ENCODE measurements around the gene SEMA3E. TPM values are rescaled to one million over a fixed set of nuclear protein-coding genes. Genes with fewer than 3 reads are reported as not detected.

SEMA3E gene
- total and polyA plus RNA-seq, 7 donors = under 0.01 to 16.3 (median 7.8) TPM

- no peak for DNase-seq
- Histone ChIP-seq H3K9me3 (no peaks in the 10 kb centered on the region), H3K36me3 (no peaks in the 10 kb centered on the region), H3K4me1 (peaks cover 0 to 19% (median 4%) of the 10 kb centered on the region in 4 donors), H3K4me3 (no peak overlapping the region), H3K27me3 (no peaks in the 10 kb centered on the region), H3K27ac (no peak overlapping the region)
- TF ChIP-seq CTCF (IDR thresholded peaks at IDR 0.05) (no peak), EP300 (IDR thresholded peaks at IDR 0.05) (no peak), POLR2A (IDR thresholded peaks at IDR 0.05) (no peak), POLR2AphosphoS5 (IDR thresholded peaks at IDR 0.05) (no peak)
- intact Hi-C loops (cut with DNase I) = no loop called here
- WGBS, 2 donors = 86 to 88% methylated on average over 2 of the region's 2 CpGs
These were observed 176.6 kb downstream of the SEMA3E start for GRCh38 chr7:83472376-83472775.

DNA sequence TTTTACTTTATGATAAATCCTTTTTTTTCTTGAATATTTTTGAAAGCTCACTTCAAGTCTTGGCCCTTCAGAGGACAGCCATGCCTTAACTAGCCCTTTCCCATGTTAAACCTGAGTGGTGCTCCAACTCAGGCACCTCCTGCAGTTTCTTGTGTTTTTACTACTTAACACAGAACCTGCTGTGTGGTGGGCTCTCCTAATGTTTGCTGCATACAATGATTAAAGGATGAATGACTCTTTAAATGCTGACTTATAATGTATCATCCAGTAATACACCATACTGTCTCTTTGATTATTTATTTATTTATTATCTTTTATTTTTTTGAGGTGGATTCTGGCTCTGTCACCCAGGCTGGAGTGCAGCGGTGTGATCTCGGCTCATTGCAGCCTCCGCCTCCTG, 179.4 kb downstream of the SEMA3E start:
- intact Hi-C loops (cut with DNase I) = no loop called here
- TF ChIP-seq EP300 (IDR thresholded peaks at IDR 0.05) (no peak), CTCF (IDR thresholded peaks at IDR 0.05) (no peak), POLR2A (IDR thresholded peaks at IDR 0.05) (no peak), POLR2AphosphoS5 (IDR thresholded peaks at IDR 0.05) (no peak)
- Histone ChIP-seq H3K27ac (no peak overlapping the region), H3K9me3 (no peaks in the 10 kb centered on the region), H3K36me3 (no peaks in the 10 kb centered on the region), H3K27me3 (no peaks in the 10 kb centered on the region), H3K4me3 (no peak overlapping the region), H3K4me1 (peaks cover 0 to 13% (median 4%) of the 10 kb centered on the region in 4 donors)
- 98 to 99% methylated on average over 3 of the region's 3 CpGs for WGBS, 2 donors
- DNase-seq = no peak

- no peaks in the 10 kb centered on the region for H3K27me3 ChIP-seq
- no peaks in the 10 kb centered on the region for H3K9me3 ChIP-seq
- DNase-seq = no peak
- WGBS, 2 donors = 48 to 69% methylated on average over 2 of the region's 2 CpGs
- intact Hi-C loops (cut with DNase I) = no loop called here
- H3K4me1 ChIP-seq = peaks cover 0 to 13% (median 4%) of the 10 kb centered on the region in 4 donors
- TF ChIP-seq POLR2A (IDR thresholded peaks at IDR 0.05) = no peak
- TF ChIP-seq CTCF (IDR thresholded peaks at IDR 0.05) = no peak
- no peak for TF ChIP-seq POLR2AphosphoS5 (IDR thresholded peaks at IDR 0.05)
- no peak for TF ChIP-seq EP300 (IDR thresholded peaks at IDR 0.05)
- H3K36me3 ChIP-seq = no peaks in the 10 kb centered on the region
- no peak overlapping the region for H3K4me3 ChIP-seq
- H3K27ac ChIP-seq = no peak overlapping the region
These were observed 179.9 kb downstream of the SEMA3E start for GRCh38 chr7:83469076-83469475.

GRCh38 chr7:83468251-83468739, 180.6 kb downstream of the SEMA3E start:
- TF ChIP-seq EP300 (IDR thresholded peaks at IDR 0.05) = no peak
- no peak for TF ChIP-seq POLR2A (IDR thresholded peaks at IDR 0.05)
- TF ChIP-seq CTCF (IDR thresholded peaks at IDR 0.05) = no peak
- TF ChIP-seq POLR2AphosphoS5 (IDR thresholded peaks at IDR 0.05) = no peak
- H3K4me1 ChIP-seq = peaks cover 0 to 13% (median 4%) of the 10 kb centered on the region in 4 donors
- intact Hi-C loops (cut with DNase I) = no loop called here
- H3K27ac ChIP-seq = no peak overlapping the region
- WGBS, 2 donors = 26 to 31% methylated on average over 2 of the region's 2 CpGs
- DNase-seq = peak; percentile 68
- H3K9me3 ChIP-seq = no peaks in the 10 kb centered on the region
- no peaks in the 10 kb centered on the region for H3K27me3 ChIP-seq
- H3K36me3 ChIP-seq = no peaks in the 10 kb centered on the region
- no peak overlapping the region for H3K4me3 ChIP-seq

- no peak for DNase-seq
- Histone ChIP-seq H3K4me1 (peaks cover 0 to 13% (median 4%) of the 10 kb centered on the region in 4 donors), H3K27ac (no peak overlapping the region), H3K36me3 (no peaks in the 10 kb centered on the region), H3K4me3 (no peak overlapping the region), H3K9me3 (no peaks in the 10 kb centered on the region), H3K27me3 (no peaks in the 10 kb centered on the region)
- WGBS, 2 donors = 92 to 95% methylated on average over 4 of the region's 4 CpGs
- TF ChIP-seq CTCF (IDR thresholded peaks at IDR 0.05) = no peak
- TF ChIP-seq POLR2AphosphoS5 (IDR thresholded peaks at IDR 0.05) = no peak
- no peak for TF ChIP-seq POLR2A (IDR thresholded peaks at IDR 0.05)
- TF ChIP-seq EP300 (IDR thresholded peaks at IDR 0.05) = no peak
- intact Hi-C loops (cut with DNase I) = no loop called here
These were observed 181.4 kb downstream of the SEMA3E start for GRCh38 chr7:83467493-83467892.
